HCT116 (cell line): ENCODE measurements around the gene SEC24B. TPM values are rescaled to one million over a fixed set of nuclear protein-coding genes. Genes with fewer than 3 reads are reported as not detected.

Experiments used
- ATAC-seq: fragments of 200-7000 bp; cut with Tn5 transposase; 2 replicates; pipeline ENCODE4 v1.9.1; 2020; ENCODE audit warnings: mild to moderate bottlenecking, moderate library complexity
- BruUV-seq: library from RNA; stranded (reverse); fragments of 400-500 nt; replicated peaks from 2 replicates; lab custom pipeline; 2021; lab: Mats Ljungman, UMichigan
- CTCF ChIA-PET: fragments of 300-600 bp; sonication (Branson Sonifier 250); formaldehyde crosslinking; loops from one replicate; lab custom pipeline; 2021; ENCODE audit warnings: antibody characterized with exemption; lab: Charles Lee
- POLR2A ChIA-PET: fragments of 300-600, 350-600 bp; sonication (Branson Sonifier 250); formaldehyde crosslinking; loops from one replicate; lab custom pipeline; 2021; ENCODE audit warnings: antibody characterized with exemption; lab: Charles Lee
- RAD21 ChIA-PET, 2 experiments: fragments of 300-600 bp; sonication (Branson Sonifier 250); formaldehyde crosslinking; loops; one replicate each; lab custom pipeline; 2023; ENCODE audit warnings: low total read pairs in 2 of 2; ENCODE audit not compliant: uncharacterized antibody in 2 of 2, unreplicated experiment in 2 of 2, low non-redundant PET in 1 of 2; lab: Charles Lee
- DNase-seq: peaks from one replicate; pipeline ENCODE4 v3.0.0-alpha.2; 2010; ENCODE audit warnings: low read depth, low spot score
- H2AFZ ChIP-seq: fragments of 200-600 bp; shearing (Covaris generic), sonication (generic); 2 replicates; pipeline ENCODE4 v1.6.1; 2017; ENCODE audit warnings: low read depth, mixed run types, mixed read lengths, antibody characterized with exemption, low read length; ENCODE audit not compliant: poor library complexity, severe bottlenecking
- H3K27ac ChIP-seq: 2 replicates; pipeline ENCODE4 v1.5.1; 2012; ENCODE audit warnings: low read depth, low read length
- H3K27me3 ChIP-seq: fragments of 200-600 bp; sonication (generic); 2 replicates; pipeline ENCODE4 v1.6.1; 2016; ENCODE audit warnings: mixed run types, low read length, mixed read lengths; ENCODE audit not compliant: insufficient read depth
- H3K36me3 ChIP-seq, 2 experiments: fragments of 200-500 bp in 1 of 2; fragments of 200-600 bp in 1 of 2; sonication (Bioruptor generic) in 1 of 2; sonication (generic) in 1 of 2; 2 replicates each; pipeline versions ENCODE4 v1.5.1 to v1.6.1; 2014 to 2016; ENCODE audit warnings: low read length in 2 of 2, inconsistent platforms in 1 of 2, mixed read lengths in 1 of 2, mixed run types in 1 of 2; ENCODE audit not compliant: insufficient read depth in 2 of 2, control insufficient read depth in 1 of 2
- H3K4me1 ChIP-seq, 2 experiments: fragments of 200-600 bp in 1 of 2; sonication (generic) in 1 of 2; 2 replicates each; pipeline versions ENCODE4 v1.5.1 to v1.6.1; 2012 to 2017; ENCODE audit warnings: low read length in 2 of 2, inconsistent platforms in 1 of 2, mild to moderate bottlenecking in 1 of 2, mixed read lengths in 1 of 2, mixed run types in 1 of 2, moderate library complexity in 1 of 2; ENCODE audit not compliant: insufficient read depth in 2 of 2, control insufficient read depth in 1 of 2
- H3K4me2 ChIP-seq: fragments of 200-600 bp; sonication (generic); 2 replicates; pipeline ENCODE4 v1.6.1; 2017; ENCODE audit warnings: mixed run types, low read length, mixed read lengths
- H3K4me3 ChIP-seq, 2 experiments: fragments of 200-600 bp in 1 of 2; sonication (generic) in 1 of 2; replicated peaks in 1 of 2; 2 replicates each; pipeline ENCODE4 v1.5.1; 2011 to 2016; ENCODE audit warnings: low read length in 2 of 2, control low read depth in 1 of 2, low read depth in 1 of 2, mild to moderate bottlenecking in 1 of 2, mixed read lengths in 1 of 2, mixed run types in 1 of 2
- H3K79me2 ChIP-seq: fragments of 200-600 bp; sonication (generic); 2 replicates; pipeline ENCODE4 v1.6.1; 2017; ENCODE audit warnings: mild to moderate bottlenecking, mixed run types, low read length, moderate library complexity, mixed read lengths; ENCODE audit not compliant: insufficient read depth
- H3K9ac ChIP-seq: fragments of 200-600 bp; sonication (generic); 2 replicates; pipeline ENCODE4 v1.6.1; 2016; ENCODE audit warnings: low read length, mixed read lengths
- H3K9me2 ChIP-seq: fragments of 200-600 bp; sonication (generic), shearing (Covaris generic); 2 replicates; pipeline ENCODE4 v1.6.1; 2017; ENCODE audit warnings: mixed run types, mild to moderate bottlenecking, moderate library complexity; ENCODE audit not compliant: insufficient read depth
- H3K9me3 ChIP-seq, 2 experiments: fragments of 200-500 bp in 1 of 2; fragments of 200-600 bp in 1 of 2; sonication (Bioruptor generic) in 1 of 2; sonication (generic) in 1 of 2; 2 replicates each; pipeline ENCODE4 v1.6.1; 2014 to 2017; ENCODE audit warnings: low read length in 2 of 2, mixed read lengths in 2 of 2, inconsistent platforms in 1 of 2, low read depth in 1 of 2, mild to moderate bottlenecking in 1 of 2, mixed run types in 1 of 2, moderate library complexity in 1 of 2; ENCODE audit not compliant: control insufficient read depth in 1 of 2, insufficient read depth in 1 of 2
- H4K20me1 ChIP-seq: fragments of 200-600 bp; sonication (generic), shearing (Covaris generic); 2 replicates; pipeline ENCODE4 v1.6.1; 2017; ENCODE audit warnings: mixed run types, mild to moderate bottlenecking, moderate library complexity; ENCODE audit not compliant: insufficient read depth
- CBX3 ChIP-seq: IDR thresholded peaks from 2 replicates; pipeline ENCODE4 v1.6.1; 2012; ENCODE audit warnings: low read depth
- ELF1 ChIP-seq: IDR thresholded peaks from 2 replicates; pipeline ENCODE4 v1.6.1; 2012; ENCODE audit warnings: low read depth, borderline replicate concordance
- EZH2 ChIP-seq: fragments of 200-600 bp; sonication (generic); IDR thresholded peaks from 2 replicates; pipeline ENCODE4 v1.6.1; 2017; ENCODE audit warnings: antibody characterized with exemption, mixed run types
- RAD21 ChIP-seq: IDR thresholded peaks from 2 replicates; pipeline ENCODE4 v1.6.1; 2012; ENCODE audit warnings: low read depth, mild to moderate bottlenecking
- SIN3A ChIP-seq: IDR thresholded peaks from 2 replicates; pipeline ENCODE4 v1.6.1; 2012; ENCODE audit warnings: low read depth
- SRF ChIP-seq: IDR thresholded peaks from 2 replicates; pipeline ENCODE4 v1.6.1; 2012; ENCODE audit warnings: low read depth
- ZNF274 ChIP-seq: fragments of 200-500 bp; sonication (Bioruptor generic); IDR thresholded peaks from 2 replicates; pipeline ENCODE4 v1.6.1; 2014; ENCODE audit warnings: mild to moderate bottlenecking, low read depth, low read length, inconsistent platforms
- intact Hi-C: fragments of 100-400 bp; cut with micrococcal nuclease; formaldehyde crosslinking; loops from 2 replicates; pipeline ENCODE4 v1.10.0; 2022
- total RNA-seq: library from RNA; stranded (reverse); gene quantifications from one replicate; pipeline ENCODE4 v1.2.1, GENCODE V29; 2021; ENCODE audit not compliant: unreplicated experiment
- TF ChIP-seq, protein P1 (sequence below): IDR thresholded peaks from 2 replicates; pipeline ENCODE4 v1.6.1; 2012; ENCODE audit warnings: low read depth

SEC24B gene
- total RNA-seq, 1 experiment from 2014 or later, result 33.0 TPM

DNA sequence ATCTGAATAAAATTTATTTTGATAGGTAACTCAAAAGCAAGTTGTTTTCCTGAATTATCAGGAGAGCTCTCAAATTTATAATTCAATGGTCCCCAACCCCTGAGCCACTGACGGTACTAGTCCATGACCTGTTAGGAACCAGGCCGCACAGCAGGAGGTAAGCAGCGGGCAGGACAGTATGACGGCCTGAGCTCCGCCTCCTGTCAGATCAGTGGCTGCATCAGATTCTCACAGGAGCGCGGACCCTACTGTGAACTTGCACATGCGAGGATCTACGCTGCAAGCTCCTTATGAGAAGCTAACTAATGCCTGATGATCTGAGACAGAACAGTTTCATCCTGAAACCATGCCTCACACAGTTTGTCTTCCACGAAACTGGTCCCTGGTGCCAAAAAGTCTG, 37.9 kb upstream of the SEC24B start:
- DNase-seq (no peak), ATAC-seq (no peak)
- no peak overlapping the region for H3K4me3 ChIP-seq
- no peak overlapping the region for H3K4me2 ChIP-seq
- no peak overlapping the region for H3K27ac ChIP-seq
- peaks cover 16% of the 10 kb centered on the region for H3K27me3 ChIP-seq
- no peaks in the 10 kb centered on the region for H3K4me1 ChIP-seq
- H3K9me2 ChIP-seq, result no peaks in the 10 kb centered on the region
- BruUV-seq, result no TSS peak
- H3K36me3 ChIP-seq, result no peaks in the 10 kb centered on the region
- RAD21 ChIA-PET, result no interaction called here
- H3K9me3 ChIP-seq, result no peaks in the 10 kb centered on the region
- H2AFZ ChIP-seq, result no peak overlapping the region
- intact Hi-C loops, result no loop called here
- no peak overlapping the region for H3K9ac ChIP-seq
- H3K79me2 ChIP-seq, result no peaks in the 10 kb centered on the region
- CTCF ChIA-PET, result interaction anchor here (1.2 kb wide), 1 partner anchor 10 kb away, joined by 3 read pairs; no protein-coding TSS in a partner anchor
- POLR2A ChIA-PET, result no interaction called here
- TF ChIP-seq EZH2 (no peak), CBX3 (no peak), SIN3A (no peak), RAD21 (no peak), ELF1 (no peak), ZNF274 (no peak)
- TF ChIP-seq, protein P1, sequence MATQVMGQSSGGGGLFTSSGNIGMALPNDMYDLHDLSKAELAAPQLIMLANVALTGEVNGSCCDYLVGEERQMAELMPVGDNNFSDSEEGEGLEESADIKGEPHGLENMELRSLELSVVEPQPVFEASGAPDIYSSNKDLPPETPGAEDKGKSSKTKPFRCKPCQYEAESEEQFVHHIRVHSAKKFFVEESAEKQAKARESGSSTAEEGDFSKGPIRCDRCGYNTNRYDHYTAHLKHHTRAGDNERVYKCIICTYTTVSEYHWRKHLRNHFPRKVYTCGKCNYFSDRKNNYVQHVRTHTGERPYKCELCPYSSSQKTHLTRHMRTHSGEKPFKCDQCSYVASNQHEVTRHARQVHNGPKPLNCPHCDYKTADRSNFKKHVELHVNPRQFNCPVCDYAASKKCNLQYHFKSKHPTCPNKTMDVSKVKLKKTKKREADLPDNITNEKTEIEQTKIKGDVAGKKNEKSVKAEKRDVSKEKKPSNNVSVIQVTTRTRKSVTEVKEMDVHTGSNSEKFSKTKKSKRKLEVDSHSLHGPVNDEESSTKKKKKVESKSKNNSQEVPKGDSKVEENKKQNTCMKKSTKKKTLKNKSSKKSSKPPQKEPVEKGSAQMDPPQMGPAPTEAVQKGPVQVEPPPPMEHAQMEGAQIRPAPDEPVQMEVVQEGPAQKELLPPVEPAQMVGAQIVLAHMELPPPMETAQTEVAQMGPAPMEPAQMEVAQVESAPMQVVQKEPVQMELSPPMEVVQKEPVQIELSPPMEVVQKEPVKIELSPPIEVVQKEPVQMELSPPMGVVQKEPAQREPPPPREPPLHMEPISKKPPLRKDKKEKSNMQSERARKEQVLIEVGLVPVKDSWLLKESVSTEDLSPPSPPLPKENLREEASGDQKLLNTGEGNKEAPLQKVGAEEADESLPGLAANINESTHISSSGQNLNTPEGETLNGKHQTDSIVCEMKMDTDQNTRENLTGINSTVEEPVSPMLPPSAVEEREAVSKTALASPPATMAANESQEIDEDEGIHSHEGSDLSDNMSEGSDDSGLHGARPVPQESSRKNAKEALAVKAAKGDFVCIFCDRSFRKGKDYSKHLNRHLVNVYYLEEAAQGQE, result no peak
- H4K20me1 ChIP-seq, result no peaks in the 10 kb centered on the region

DNA sequence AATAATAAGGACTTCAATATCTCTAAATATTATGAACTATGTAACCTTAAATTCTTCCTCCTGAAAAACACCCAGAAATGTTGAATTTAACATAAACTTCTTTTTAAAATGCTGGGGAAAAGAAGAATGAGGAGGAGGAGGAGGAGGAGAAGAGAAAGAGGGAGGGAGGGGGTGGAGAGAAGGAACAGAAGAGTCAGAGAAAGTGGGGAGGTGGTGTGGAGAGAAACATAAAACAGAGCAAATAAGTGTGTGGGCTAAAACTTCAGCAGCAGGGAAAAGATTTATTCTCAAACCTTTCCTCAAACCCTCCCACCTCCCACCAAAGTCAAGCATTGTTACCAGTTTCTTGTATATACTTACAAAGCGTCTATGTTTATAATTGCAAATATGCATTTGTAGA, 34.7 kb upstream of the SEC24B start:
- Histone ChIP-seq H3K27me3 (peaks cover 12% of the 10 kb centered on the region), H4K20me1 (no peaks in the 10 kb centered on the region)
- no peak for TF ChIP-seq CBX3
- TF ChIP-seq SRF, result no peak
- TF ChIP-seq, all 23 proteins: peak for 0
- no peak overlapping the region for H3K4me3 ChIP-seq
- intact Hi-C loops, result no loop called here
- no peaks in the 10 kb centered on the region for H3K9me3 ChIP-seq
- H3K79me2 ChIP-seq, result no peaks in the 10 kb centered on the region
- no peak for ATAC-seq
- no peak for DNase-seq
- H3K4me1 ChIP-seq, result no peaks in the 10 kb centered on the region
- BruUV-seq, result no TSS peak
- H3K9ac ChIP-seq, result no peak overlapping the region
- H2AFZ ChIP-seq, result no peak overlapping the region
- RAD21 ChIA-PET, result no interaction called here
- H3K9me2 ChIP-seq, result no peaks in the 10 kb centered on the region
- H3K4me2 ChIP-seq, result no peak overlapping the region
- H3K36me3 ChIP-seq, result no peaks in the 10 kb centered on the region
- POLR2A ChIA-PET, result no interaction called here
- H3K27ac ChIP-seq, result no peak overlapping the region
- CTCF ChIA-PET, result no interaction called here
